Fibroblast of peridontal ligament (primary cell): ENCODE results near the gene PLEK2.
"Not testable (repeated sequence)": the region's sequence is repeated elsewhere in the genome, so short reads cannot be mapped to it uniquely, and the experiment has no call there.

ENCODE experiments used
- DNase-seq: peaks from one replicate; pipeline ENCODE4 v3.0.0-alpha.2; 2010; ENCODE audit errors: extremely low read depth

PLEK2 gene

DNA sequence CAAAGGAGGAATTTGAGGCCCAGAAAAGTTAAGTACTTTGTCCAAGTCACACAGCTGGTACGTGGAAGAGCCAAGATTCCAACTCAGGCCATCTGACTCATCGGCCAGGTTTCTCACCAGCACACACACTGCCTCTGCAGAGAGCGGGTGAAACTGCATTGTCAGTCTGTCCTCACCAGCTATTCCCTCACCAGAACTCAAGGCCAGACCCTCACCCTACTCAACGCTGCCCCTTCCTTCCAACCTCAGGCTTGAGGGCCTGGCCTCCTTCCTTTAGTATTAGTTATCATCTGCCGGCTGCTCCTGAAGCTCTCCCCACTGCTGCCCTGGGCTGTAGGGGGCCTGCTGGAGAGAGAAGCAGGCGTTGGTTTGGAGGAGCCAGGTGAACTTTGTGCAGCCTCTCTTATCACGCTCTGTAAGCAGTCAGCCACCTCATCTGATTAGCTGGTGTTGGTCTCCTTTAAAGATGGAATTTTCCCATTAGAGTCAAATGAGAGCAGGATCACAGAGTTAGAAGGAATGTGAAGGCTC, 16.6 kb upstream of the PLEK2 start:
- peak; percentile 38 for DNase-seq

- DNase-seq, result peak; percentile 84
Measured at GRCh38 chr14:67426983-67427606, 15.1 kb upstream of the PLEK2 start.

DNA sequence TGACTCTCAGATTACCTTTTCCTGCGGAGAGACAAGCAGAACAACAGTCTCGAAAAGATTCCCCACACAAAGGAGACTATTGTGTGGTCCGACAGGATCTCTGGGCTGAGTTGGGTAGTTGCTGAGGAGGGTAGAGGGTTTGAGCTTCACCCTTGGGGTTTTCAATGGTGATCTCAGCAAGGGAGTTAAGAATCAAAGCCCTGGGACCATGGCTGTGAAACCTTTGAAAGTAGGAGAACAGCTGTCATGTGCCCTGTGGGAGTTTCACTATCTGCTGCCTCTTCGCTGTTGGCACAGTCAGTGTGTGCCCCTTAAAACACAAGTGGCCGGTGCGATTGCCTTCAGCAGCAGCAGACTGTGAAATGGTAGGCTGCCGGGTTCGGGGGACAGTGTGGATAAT, 14.2 kb upstream of the PLEK2 start:
- DNase-seq, result no peak

DNA sequence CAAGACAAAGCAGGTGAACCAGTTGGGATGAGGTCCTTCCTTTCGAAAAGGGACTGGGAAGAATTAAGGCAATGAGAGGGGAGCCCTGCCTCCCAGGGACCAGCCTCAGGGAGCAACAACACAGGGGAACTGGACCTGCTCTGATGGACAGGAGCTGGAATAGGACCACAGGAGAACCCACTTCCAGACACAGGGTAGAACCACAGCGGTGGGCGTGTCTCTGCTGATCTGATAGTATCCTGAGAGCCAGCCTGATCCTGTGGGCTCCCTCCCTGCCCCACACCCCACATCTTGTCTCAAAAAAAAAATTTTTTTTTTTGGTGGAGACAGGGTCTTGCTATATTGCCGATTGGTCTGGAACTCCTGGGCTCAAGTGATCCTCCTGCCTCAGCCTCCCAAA, 13.6 kb upstream of the PLEK2 start:
- no peak for DNase-seq

GRCh38 chr14:67424539-67424938, 12.6 kb upstream of the PLEK2 start:
- no peak for DNase-seq

GRCh38 chr14:67423424-67423823, 11.5 kb upstream of the PLEK2 start:
- DNase-seq, result no peak

DNA sequence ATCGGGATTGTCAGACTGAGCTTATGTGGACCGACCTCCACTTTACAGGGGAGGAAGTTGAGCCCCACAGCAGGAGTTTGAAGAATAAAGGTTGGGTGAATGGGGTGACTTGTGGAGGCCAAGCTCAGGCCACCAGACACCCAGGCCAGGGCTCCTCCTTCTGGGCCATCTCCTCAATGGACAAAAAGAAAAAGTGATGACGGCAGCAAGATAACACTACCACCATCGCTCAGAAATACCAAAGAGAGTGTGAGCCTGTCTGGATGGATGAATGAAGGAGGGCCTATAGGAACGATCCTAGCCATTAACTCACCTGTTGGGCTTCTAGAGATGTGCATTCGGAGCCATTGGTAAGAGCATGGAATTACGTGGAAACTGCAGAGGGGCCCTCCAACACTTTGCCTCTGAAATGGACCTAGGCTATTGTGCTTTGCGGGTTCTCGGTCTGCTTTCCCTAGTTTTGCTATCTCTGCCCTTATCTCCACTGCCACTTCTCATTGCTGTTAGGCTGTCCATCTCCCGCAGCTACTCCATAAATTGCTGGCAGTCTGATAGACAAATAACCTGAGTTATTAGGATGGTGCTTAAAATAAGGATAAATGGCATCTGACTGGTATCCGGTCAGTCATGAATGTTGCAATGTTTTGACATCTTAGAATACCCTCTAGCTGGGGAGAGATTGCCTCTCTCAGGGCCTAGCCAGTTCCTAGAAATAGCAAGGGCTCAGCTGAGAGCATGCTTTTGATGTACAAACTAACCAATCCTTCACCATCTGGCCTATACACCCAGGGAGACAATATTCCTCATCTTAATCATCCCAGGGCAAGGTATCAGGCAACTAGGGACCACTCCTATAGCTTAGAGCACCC, 9.6 kb upstream of the PLEK2 start:
- DNase-seq, result no peak

- no peak for DNase-seq
Measured at GRCh38 chr14:67420102-67420739, 8.3 kb upstream of the PLEK2 start.

GRCh38 chr14:67418401-67419191, 6.6 kb upstream of the PLEK2 start:
- DNase-seq, result no peak

GRCh38 chr14:67417633-67418032, 5.7 kb upstream of the PLEK2 start:
- peak; percentile 20 for DNase-seq

DNA sequence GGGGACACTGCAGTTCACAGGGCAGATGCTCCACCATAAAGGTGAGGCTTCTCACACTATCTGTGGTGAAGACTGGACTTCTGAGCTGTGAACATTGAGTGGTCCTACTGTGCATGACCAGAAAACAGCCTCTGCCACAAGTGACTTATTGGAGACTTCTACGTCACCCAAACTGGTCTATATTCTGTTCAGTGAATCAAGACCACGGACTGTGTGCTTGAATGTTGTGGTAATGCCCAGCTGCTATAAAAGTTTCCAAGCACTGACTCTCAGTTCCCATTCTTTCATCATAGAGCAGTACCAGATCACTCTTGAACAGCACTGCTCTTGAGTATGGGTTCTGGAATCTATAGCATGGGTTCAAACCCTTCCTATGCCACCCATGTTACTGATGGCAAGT, 4.8 kb upstream of the PLEK2 start:
- DNase-seq, result no peak

GRCh38 chr14:67416085-67416484, 4.1 kb upstream of the PLEK2 start:
- no peak for DNase-seq

DNA sequence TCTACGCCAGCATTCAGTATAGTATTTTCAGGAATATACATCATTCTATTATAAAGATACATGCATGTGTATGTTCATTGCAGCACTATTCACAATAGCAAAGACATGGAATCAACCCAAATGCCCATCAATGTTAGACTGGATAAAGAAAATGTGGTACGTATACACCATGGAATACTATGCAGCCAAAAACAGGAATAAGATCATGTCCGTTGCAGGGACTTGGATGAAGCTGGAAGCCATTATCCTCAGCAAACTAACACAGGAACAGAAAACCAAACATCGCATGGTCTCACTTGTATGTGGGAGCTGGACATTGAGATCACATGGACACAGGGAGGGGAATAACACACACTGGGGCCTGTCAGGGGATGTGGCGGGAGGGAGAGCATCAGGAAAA, 3.6 kb upstream of the PLEK2 start:
- DNase-seq, result not testable (repeated sequence)

DNA sequence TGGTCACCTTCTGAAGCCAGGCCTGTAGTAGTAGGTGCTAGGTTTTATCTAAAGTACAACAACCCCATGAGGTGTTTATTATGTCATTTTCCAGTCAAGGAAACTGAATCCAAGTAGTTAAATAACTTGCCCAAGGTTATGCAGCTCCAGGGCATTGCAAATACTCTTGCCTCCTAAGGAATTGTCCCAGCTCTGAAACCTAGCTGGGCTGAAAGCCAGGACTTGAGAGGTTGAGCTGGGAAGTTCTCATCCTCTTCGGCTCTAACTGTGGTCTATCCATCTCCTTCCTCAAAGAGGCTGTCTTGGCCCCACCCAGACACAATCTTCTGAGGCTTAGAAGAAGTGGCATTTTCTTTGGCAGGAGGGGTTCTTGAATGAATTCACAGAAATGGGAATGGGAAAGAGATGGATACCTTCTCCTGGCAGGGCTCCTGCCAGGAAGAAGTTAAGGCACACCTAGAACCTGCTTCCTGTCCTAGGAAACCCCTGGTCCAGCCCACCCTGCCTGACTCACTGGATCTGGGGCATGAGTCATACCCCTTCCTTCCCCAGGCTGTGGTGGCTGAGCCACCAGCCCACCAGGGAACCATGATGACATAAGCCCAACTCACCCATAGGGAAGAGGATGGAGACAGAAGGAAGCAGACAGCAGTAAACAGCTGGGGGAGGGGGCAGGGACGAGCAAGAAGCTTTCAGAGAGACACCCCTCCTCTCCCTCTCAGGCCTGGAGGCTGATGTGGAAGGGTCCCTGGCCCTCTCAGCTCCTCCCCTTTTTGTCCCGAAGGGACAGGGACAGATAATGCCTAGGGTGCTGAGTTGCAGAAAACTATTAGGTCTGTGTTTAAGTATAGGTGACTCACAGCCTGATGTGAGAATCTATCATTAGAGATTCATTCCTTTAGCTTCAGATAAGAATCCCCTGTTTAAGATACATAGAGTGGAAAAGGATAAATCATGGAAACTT, 2.1 kb upstream of the PLEK2 start:
- peak; percentile 13 for DNase-seq

DNA sequence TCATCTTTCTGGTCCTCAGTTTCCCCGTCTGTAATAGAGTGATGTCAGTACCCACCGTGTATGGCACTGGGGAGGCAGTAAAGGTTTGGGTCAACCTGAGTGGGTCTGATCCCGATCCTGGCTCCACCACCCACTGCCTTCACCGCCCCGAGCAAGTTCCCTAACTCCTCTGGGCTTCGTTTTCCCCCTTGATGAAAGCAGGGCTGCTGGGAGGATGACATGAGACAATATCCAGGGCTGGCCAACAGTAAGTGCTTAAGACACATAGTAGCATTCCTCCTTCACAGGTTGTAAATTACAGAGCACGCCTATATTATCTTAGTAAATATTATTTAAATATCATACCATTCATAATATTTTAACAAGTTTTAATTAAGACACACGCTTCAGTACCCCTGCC, 595 bp downstream of the PLEK2 start:
- no peak for DNase-seq

GRCh38 chr14:67410313-67410712, 1.7 kb downstream of the PLEK2 start:
- DNase-seq, result no peak

DNA sequence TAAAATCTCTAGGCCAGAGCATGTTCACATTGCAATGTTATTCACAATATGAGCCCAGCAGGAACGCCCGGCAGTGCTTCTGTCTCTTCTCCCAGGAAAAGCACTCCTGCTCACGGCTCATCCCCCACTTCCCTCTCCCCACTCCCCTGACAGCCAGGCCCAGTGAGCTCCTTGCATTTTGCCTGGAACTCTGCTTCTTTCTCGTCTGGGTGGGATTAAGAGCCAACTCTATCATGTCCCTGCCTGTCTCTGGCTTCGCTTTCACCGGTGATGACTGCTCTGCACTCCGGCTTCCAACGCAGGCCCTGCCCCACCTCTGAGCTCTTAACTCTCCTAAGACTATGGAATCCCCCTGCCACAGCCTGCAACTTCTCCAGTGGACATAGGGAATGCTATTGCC, 2.5 kb downstream of the PLEK2 start:
- DNase-seq, result no peak

GRCh38 chr14:67408122-67408801, 3.7 kb downstream of the PLEK2 start:
- not testable (repeated sequence) for DNase-seq

DNA sequence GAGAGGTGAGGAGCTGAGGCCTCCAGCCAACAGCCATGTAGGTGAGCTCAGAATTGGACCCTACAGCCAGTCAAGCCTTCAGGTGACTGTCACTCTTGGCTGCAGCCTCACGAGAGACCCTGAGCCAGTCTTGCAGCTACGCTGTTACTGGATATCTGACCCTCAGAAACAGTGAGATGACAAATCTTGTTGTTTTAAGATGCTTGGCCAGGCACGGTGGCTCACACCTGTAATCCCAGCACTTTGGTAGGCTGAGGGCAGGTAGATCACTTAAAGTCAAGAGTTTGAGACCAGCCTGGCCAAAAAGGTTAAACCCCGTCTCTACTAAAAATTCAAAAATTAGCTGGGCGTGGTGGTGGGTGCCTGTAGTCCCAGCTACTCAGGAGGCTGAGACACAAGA, 6.2 kb downstream of the PLEK2 start:
- no peak for DNase-seq

GRCh38 chr14:67400434-67400833, 11.5 kb downstream of the PLEK2 start:
- DNase-seq, result no peak
